Measurements from ENCODE around the gene SNRNP70. TPM values are rescaled to one million over a fixed set of nuclear protein-coding genes. Genes with fewer than 3 reads are reported as not detected.
A peak's percentile ranks its signal among the peaks of the same experiment; 100 is the strongest.

The SNRNP70 gene
- total and polyA plus RNA-seq, 2 of the 13 experiments (the other 11 are each of a cell fraction or from before 2014, with no cell fraction given) = 150 to 210 TPM

DNA sequence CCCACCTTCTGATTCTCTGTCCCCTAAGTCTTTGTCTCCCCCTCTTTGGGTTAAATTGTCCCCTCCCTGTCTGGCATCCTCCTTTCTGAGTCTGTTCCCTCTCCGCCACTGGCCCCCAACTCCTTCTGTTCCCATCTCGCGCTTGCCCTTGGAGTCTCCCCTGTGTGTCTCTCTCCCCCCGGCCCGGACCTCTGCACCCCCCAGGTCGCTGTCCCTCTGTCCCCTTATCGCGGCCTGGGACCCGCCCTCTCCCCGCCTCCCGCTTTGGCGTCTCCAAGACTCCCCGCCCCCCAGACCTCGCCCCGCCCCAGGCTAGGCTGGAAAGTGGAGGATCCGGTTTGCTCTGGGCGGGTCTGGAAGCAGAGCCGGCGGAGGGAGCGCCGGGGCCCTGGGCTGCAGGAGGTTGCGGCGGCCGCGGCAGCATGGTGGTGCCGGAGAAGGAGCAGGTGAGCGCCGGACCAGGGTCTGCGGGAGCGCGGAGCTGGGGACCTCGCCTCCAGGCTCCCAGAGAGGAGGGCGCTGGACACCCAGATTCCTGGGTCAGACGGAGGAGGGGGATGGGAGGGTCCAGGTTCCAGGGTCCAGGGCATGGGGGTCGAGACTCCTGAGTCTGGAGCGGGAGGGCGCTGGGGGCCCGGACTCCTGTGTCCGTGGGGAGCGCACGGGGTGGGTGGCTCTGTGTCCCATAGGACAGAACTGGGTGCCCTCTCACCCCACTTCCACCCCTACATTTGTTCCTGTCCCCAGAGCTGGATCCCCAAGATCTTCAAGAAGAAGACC, 72.4 kb downstream of the SNRNP70 start, which contains the start of gene TRPM4 (continued):
- TF ChIP-seq HNF4A (CRISPR knock-in tag; IDR thresholded peaks at IDR 0.05) = peak; percentile 48
- TF ChIP-seq ZNF230 (CRISPR knock-in tag; IDR thresholded peaks at IDR 0.05) = no peak
- TF ChIP-seq, protein P1, sequence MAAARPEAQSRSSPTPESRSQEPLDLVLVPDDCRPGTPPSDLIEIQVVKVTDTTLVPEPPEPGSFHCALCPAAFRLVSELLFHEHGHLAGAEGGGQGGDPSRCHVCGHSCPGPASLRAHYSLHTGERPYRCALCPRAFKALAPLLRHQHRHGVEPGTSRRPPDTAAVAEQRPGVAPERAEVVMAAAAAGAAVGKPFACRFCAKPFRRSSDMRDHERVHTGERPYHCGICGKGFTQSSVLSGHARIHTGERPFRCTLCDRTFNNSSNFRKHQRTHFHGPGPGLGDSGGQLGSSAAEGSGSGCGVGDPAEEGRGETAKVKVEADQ (CRISPR knock-in tag; IDR thresholded peaks at IDR 0.05; ENCODE audit: borderline replicate concordance) = peak; percentile 78; the same call in 1 of the 2 replicates
- no peak for TF ChIP-seq ZNF510 (CRISPR knock-in tag; IDR thresholded peaks at IDR 0.05; ENCODE audit: low read depth)
- TF ChIP-seq ZNF790 (CRISPR knock-in tag; IDR thresholded peaks at IDR 0.05; ENCODE audit: borderline replicate concordance) = 0 out of 2 replicates have a peak, but pooled peaks have one; percentile 46
- 0 out of 2 replicates have a peak, but pooled peaks have one; percentile 40 for TF ChIP-seq SP2 (CRISPR knock-in tag; IDR thresholded peaks at IDR 0.05)
- TF ChIP-seq SOX6 (IDR thresholded peaks at IDR 0.05) = no peak
- peak; percentile 19; the same call in 1 of the 2 replicates for TF ChIP-seq SOX6 (CRISPR knock-in tag; IDR thresholded peaks at IDR 0.05)
- TF ChIP-seq POLR2AphosphoS5 (IDR thresholded peaks at IDR 0.05; ENCODE audit: low read depth, low read length) = peak; percentile 71
- TF ChIP-seq, protein P2, sequence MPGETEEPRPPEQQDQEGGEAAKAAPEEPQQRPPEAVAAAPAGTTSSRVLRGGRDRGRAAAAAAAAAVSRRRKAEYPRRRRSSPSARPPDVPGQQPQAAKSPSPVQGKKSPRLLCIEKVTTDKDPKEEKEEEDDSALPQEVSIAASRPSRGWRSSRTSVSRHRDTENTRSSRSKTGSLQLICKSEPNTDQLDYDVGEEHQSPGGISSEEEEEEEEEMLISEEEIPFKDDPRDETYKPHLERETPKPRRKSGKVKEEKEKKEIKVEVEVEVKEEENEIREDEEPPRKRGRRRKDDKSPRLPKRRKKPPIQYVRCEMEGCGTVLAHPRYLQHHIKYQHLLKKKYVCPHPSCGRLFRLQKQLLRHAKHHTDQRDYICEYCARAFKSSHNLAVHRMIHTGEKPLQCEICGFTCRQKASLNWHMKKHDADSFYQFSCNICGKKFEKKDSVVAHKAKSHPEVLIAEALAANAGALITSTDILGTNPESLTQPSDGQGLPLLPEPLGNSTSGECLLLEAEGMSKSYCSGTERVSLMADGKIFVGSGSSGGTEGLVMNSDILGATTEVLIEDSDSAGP (CRISPR knock-in tag; IDR thresholded peaks at IDR 0.05; ENCODE audit: borderline replicate concordance) = peak; percentile 53; the same call in 1 of the 2 replicates
- TF ChIP-seq ZNF430 (CRISPR knock-in tag; IDR thresholded peaks at IDR 0.05) = peak; percentile 58; the same call in 1 of the 2 replicates
- no peak for TF ChIP-seq CENPT (CRISPR knock-in tag; IDR thresholded peaks at IDR 0.05; ENCODE audit: low read depth)
- TF ChIP-seq RFX1 (IDR thresholded peaks at IDR 0.05) = no peak
- no peak for TF ChIP-seq BRD4 (CRISPR knock-in tag; IDR thresholded peaks at IDR 0.05)
- TF ChIP-seq ZNF839 (CRISPR knock-in tag; IDR thresholded peaks at IDR 0.05; ENCODE audit: borderline replicate concordance) = no peak
- no peak for TF ChIP-seq ZNF451 (CRISPR knock-in tag; IDR thresholded peaks at IDR 0.05)
- 0 out of 2 replicates have a peak, but pooled peaks have one; percentile 43 for TF ChIP-seq MTF2 (CRISPR knock-in tag; IDR thresholded peaks at IDR 0.05; ENCODE audit: borderline replicate concordance)
- TF ChIP-seq, protein P3, sequence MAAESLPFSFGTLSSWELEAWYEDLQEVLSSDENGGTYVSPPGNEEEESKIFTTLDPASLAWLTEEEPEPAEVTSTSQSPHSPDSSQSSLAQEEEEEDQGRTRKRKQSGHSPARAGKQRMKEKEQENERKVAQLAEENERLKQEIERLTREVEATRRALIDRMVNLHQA (CRISPR knock-in tag; IDR thresholded peaks at IDR 0.05) = no peak
- TF ChIP-seq, protein P4, sequence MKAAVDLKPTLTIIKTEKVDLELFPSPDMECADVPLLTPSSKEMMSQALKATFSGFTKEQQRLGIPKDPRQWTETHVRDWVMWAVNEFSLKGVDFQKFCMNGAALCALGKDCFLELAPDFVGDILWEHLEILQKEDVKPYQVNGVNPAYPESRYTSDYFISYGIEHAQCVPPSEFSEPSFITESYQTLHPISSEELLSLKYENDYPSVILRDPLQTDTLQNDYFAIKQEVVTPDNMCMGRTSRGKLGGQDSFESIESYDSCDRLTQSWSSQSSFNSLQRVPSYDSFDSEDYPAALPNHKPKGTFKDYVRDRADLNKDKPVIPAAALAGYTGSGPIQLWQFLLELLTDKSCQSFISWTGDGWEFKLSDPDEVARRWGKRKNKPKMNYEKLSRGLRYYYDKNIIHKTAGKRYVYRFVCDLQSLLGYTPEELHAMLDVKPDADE (CRISPR knock-in tag; IDR thresholded peaks at IDR 0.05) = no peak
- TF ChIP-seq, protein P5, sequence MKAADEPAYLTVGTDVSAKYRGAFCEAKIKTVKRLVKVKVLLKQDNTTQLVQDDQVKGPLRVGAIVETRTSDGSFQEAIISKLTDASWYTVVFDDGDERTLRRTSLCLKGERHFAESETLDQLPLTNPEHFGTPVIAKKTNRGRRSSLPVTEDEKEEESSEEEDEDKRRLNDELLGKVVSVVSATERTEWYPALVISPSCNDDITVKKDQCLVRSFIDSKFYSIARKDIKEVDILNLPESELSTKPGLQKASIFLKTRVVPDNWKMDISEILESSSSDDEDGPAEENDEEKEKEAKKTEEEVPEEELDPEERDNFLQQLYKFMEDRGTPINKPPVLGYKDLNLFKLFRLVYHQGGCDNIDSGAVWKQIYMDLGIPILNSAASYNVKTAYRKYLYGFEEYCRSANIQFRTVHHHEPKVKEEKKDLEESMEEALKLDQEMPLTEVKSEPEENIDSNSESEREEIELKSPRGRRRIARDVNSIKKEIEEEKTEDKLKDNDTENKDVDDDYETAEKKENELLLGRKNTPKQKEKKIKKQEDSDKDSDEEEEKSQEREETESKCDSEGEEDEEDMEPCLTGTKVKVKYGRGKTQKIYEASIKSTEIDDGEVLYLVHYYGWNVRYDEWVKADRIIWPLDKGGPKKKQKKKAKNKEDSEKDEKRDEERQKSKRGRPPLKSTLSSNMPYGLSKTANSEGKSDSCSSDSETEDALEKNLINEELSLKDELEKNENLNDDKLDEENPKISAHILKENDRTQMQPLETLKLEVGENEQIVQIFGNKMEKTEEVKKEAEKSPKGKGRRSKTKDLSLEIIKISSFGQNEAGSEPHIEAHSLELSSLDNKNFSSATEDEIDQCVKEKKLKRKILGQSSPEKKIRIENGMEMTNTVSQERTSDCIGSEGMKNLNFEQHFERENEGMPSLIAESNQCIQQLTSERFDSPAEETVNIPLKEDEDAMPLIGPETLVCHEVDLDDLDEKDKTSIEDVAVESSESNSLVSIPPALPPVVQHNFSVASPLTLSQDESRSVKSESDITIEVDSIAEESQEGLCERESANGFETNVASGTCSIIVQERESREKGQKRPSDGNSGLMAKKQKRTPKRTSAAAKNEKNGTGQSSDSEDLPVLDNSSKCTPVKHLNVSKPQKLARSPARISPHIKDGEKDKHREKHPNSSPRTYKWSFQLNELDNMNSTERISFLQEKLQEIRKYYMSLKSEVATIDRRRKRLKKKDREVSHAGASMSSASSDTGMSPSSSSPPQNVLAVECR (CRISPR knock-in tag; IDR thresholded peaks at IDR 0.05; ENCODE audit: borderline replicate concordance) = peak; percentile 71; the same call in 1 of the 2 replicates
- TF ChIP-seq RAD21 (CRISPR knock-in tag; IDR thresholded peaks at IDR 0.05) = no peak
- TF ChIP-seq SP5 (CRISPR knock-in tag; IDR thresholded peaks at IDR 0.05; ENCODE audit: borderline replicate concordance, low read depth) = peak; percentile 60; the same call in 1 of the 2 replicates
